Activated B cell treated with CpG ODN at 0.5 μM for 24 hours (primary cell): ENCODE measurements around the gene PIGS. TPM values are rescaled to one million over a fixed set of nuclear protein-coding genes. Genes with fewer than 3 reads are reported as not detected.

Experiments used
- ATAC-seq: fragments of 200-7000 bp; cut with Tn5 transposase; one replicate; pipeline ENCODE4 v1.10.0; 2021; ENCODE audit warnings: low read depth, mild to moderate bottlenecking, moderate library complexity
- CTCF ChIA-PET: fragments of 350-600 bp; sonication (Branson Sonifier 250); formaldehyde crosslinking; loops from one replicate; lab custom pipeline; 2021; ENCODE audit warnings: antibody characterized with exemption; lab: Charles Lee
- POLR2A ChIA-PET: fragments of 350-600 bp; sonication (Branson Sonifier 250); formaldehyde crosslinking; loops from one replicate; lab custom pipeline; 2021; ENCODE audit warnings: antibody characterized with exemption; lab: Charles Lee
- DNase-seq: peaks from one replicate; pipeline ENCODE4 v3.0.0; 2022
- H3K27ac Mint-ChIP-seq: one replicate; pipeline ENCODE4 v1.8.0; 2020; ENCODE audit warnings: mixed read lengths
- H3K27me3 Mint-ChIP-seq: one replicate; pipeline ENCODE4 v1.8.0; 2021; ENCODE audit warnings: mixed read lengths
- H3K36me3 Mint-ChIP-seq: one replicate; pipeline ENCODE4 v1.8.0; 2021; ENCODE audit warnings: low read depth, mixed read lengths
- H3K4me1 Mint-ChIP-seq: one replicate; pipeline ENCODE4 v1.8.0; 2021; ENCODE audit warnings: mixed read lengths
- H3K4me3 Mint-ChIP-seq: one replicate; pipeline ENCODE4 v1.8.0; 2020; ENCODE audit warnings: mild to moderate bottlenecking, mixed read lengths
- H3K9me3 Mint-ChIP-seq: one replicate; pipeline ENCODE4 v1.8.0; 2020; ENCODE audit warnings: mixed read lengths
- intact Hi-C: fragments of 100-400 bp; cut with micrococcal nuclease; formaldehyde crosslinking; loops from one replicate; pipeline ENCODE4 v1.15.1; 2024
- total RNA-seq: library from RNA; stranded (reverse); gene quantifications from 2 replicates; pipeline ENCODE4 v1.2.3, GENCODE V29; 2022
- TF ChIP-seq, protein P1 (sequence below): fragments of 200-600 bp; IDR thresholded peaks from one replicate; pipeline ENCODE4 v1.8.0; 2022; ENCODE audit warnings: antibody characterized with exemption, mild to moderate bottlenecking

The PIGS gene
- total RNA-seq, 1 donor from 2014 or later, result 92.2 TPM

DNA sequence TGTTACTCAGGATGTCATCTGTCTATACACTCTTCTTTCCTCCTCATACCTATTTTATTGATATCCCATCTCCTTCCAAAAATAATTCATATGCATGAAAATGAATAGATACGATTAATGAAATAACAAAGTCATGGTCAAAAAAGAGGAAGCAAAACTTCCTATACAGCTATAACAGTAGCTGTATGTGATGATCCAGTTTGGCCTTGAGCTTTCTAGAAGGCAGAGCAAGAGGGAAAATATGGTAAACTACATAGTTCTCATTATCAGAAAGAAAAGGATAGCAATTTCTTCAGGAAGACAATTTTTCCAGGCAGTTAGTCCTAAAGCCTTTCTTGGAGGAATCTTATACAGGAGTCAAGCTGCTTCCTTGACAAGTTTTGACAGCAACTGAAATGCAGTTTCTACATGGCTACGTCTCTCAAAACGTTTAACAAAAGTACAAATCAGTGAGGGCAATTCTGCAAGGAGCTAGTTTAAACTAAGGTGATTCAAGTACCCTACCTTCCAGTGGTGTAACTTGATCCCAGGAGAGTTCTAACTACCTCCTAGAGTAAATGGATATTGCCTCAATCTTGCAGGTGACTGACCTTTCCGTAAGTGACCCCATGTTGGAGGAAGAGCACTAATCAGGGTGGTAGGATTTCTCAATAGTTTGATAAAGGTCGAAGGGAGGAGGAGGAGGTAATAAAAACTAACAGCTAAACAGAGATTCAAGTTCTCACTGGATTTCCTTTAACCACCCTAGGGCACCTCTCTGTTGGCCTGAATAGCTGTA is 26.5 kb upstream of the PIGS start:
- Mint-ChIP-seq H3K36me3 (peaks cover 10% of the 10 kb centered on the region), H3K4me1 (peaks cover 24% of the 10 kb centered on the region), H3K4me3 (peak overlapping the region; percentile 87), H3K27ac (peak overlapping the region; percentile 96), H3K9me3 (no peaks in the 10 kb centered on the region), H3K27me3 (no peaks in the 10 kb centered on the region)
- ATAC-seq (no peak), DNase-seq (no peak)
- ChIA-PET POLR2A (interaction anchor here (1.2 to 4.9 kb wide), 4 partner anchors 19 to 49 kb away, joined by 6 to 80 read pairs (median 30); partner anchors contain the start of genes ALDOC and PIGS), CTCF (interaction anchor here (0.8 to 1.1 kb wide), 2 partner anchors 13 to 48 kb away, joined by 3 read pairs; no protein-coding TSS in a partner anchor)
- intact Hi-C loops, result loop anchor here (5.0 kb wide), 2 partner anchors 355 to 695 kb away; partner anchors contain the start of genes NUFIP2 and PHF12
- TF ChIP-seq, protein P1, sequence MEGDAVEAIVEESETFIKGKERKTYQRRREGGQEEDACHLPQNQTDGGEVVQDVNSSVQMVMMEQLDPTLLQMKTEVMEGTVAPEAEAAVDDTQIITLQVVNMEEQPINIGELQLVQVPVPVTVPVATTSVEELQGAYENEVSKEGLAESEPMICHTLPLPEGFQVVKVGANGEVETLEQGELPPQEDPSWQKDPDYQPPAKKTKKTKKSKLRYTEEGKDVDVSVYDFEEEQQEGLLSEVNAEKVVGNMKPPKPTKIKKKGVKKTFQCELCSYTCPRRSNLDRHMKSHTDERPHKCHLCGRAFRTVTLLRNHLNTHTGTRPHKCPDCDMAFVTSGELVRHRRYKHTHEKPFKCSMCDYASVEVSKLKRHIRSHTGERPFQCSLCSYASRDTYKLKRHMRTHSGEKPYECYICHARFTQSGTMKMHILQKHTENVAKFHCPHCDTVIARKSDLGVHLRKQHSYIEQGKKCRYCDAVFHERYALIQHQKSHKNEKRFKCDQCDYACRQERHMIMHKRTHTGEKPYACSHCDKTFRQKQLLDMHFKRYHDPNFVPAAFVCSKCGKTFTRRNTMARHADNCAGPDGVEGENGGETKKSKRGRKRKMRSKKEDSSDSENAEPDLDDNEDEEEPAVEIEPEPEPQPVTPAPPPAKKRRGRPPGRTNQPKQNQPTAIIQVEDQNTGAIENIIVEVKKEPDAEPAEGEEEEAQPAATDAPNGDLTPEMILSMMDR, result no peak

DNA sequence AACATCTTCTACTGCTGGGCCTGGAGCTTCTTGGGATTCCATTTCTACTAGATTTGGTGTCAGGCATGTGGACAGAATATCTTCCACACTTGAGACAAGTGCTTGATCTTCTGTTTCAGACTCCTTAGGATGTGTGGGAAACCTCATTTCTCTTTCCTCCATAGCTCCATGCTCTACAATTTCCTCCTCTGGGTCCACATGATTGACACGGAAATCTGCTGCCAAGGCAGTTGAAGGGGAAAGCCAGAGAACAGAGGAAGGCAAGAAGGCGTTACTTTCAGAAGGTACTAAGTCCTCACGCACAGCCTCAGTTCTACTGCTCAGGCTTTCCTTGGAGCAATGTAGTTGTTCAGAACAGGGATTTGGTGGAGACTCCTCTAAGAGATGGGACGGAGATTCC is 20.9 kb upstream of the PIGS start:
- intact Hi-C loops, result no loop called here
- Mint-ChIP-seq H3K27ac (no peak overlapping the region), H3K36me3 (peaks cover 11% of the 10 kb centered on the region), H3K27me3 (no peaks in the 10 kb centered on the region), H3K4me1 (peaks cover under 1% of the 10 kb centered on the region), H3K4me3 (no peak overlapping the region), H3K9me3 (no peaks in the 10 kb centered on the region)
- TF ChIP-seq, protein P1, result no peak
- DNase-seq (no peak), ATAC-seq (no peak)
- POLR2A ChIA-PET, result interaction anchor here (0.9 kb wide), 1 partner anchor 43 kb away, joined by 3 read pairs; no protein-coding TSS in a partner anchor
- CTCF ChIA-PET, result interaction anchor here (0.8 kb wide), 1 partner anchor 21 kb away, joined by 3 read pairs; the partner anchor contains the start of gene PIGS

DNA sequence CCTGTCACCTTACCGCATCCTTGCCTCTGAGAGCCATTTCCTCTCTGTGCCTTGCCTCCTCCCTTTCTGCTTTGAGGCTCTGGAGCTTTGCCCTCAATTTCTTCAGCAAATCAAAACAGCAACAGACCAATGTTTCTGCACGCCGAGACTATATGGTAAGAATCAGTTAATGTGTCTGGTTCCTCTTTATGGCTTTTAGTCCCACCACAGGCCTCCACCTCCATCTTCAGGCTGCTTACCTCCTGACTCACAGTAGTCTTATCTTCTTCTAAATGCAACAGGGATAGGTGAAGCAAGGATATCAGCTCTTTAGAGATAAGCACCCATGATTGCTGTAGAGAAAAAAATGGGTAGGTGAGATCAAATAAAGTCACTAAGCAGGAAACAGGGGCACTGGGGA is 14.5 kb upstream of the PIGS start:
- TF ChIP-seq, protein P1, result no peak
- DNase-seq, result no peak
- Mint-ChIP-seq H3K27ac (no peak overlapping the region), H3K4me1 (no peaks in the 10 kb centered on the region), H3K9me3 (no peaks in the 10 kb centered on the region), H3K36me3 (peaks cover 7% of the 10 kb centered on the region), H3K27me3 (no peaks in the 10 kb centered on the region), H3K4me3 (no peak overlapping the region)
- no peak for ATAC-seq
- POLR2A ChIA-PET, result interaction anchor here (2.0 kb wide), 1 partner anchor 9 kb away, joined by 4 read pairs; the partner anchor contains the start of gene ALDOC
- CTCF ChIA-PET, result no interaction called here
- intact Hi-C loops, result no loop called here

DNA sequence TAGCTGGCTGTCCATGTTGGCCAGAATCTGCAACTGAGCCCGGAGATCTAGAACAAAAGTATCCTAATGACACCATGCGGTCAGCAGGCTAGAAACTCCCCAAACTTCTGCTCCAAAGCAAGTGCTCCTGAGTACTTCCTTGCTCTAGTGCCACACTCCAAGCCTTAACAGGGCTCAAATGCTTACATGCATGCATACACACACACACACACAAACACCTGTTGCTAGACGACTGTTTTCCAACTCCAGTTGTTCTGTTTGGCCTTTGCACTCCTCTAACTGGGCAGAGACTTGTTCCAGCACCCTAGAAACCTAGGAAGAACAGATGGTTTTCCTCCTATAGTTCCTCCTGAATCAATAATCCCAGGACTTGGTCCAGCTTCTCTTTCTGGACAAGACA is 13.1 kb upstream of the PIGS start:
- DNase-seq (no peak), ATAC-seq (no peak)
- TF ChIP-seq, protein P1, result no peak
- intact Hi-C loops, result no loop called here
- POLR2A ChIA-PET, result interaction anchor here (2.0 kb wide), 1 partner anchor 8 kb away, joined by 4 read pairs; the partner anchor contains the start of gene ALDOC
- H3K9me3 Mint-ChIP-seq, result no peaks in the 10 kb centered on the region
- H3K36me3 Mint-ChIP-seq, result peaks cover 7% of the 10 kb centered on the region
- H3K27ac Mint-ChIP-seq, result no peak overlapping the region
- no peaks in the 10 kb centered on the region for H3K27me3 Mint-ChIP-seq
- no peaks in the 10 kb centered on the region for H3K4me1 Mint-ChIP-seq
- CTCF ChIA-PET, result no interaction called here
- no peak overlapping the region for H3K4me3 Mint-ChIP-seq

DNA sequence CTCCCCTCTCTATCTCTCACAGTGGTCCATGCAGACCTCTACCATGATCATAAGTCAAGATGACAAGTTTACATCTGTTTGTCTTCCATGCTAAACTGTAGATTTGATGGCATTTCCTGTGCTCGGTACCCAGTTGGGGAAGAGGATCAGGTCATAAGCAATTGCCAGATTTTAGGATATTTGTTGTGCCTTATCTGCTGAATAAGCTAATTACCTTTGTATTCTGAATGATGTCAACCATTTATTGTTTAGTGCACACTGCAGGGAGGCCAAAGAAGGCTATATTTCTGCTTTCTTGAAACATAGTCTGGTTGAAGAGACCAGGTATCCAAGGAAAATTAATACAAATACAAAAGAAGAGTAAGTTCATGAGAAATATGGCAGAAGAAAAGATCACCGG is 11.2 kb upstream of the PIGS start:
- Mint-ChIP-seq H3K36me3 (peaks cover 7% of the 10 kb centered on the region), H3K27me3 (no peaks in the 10 kb centered on the region), H3K4me3 (no peak overlapping the region), H3K27ac (no peak overlapping the region), H3K9me3 (no peaks in the 10 kb centered on the region), H3K4me1 (peaks cover under 1% of the 10 kb centered on the region)
- ChIA-PET POLR2A (no interaction called here), CTCF (no interaction called here)
- DNase-seq, result no peak
- TF ChIP-seq, protein P1, result no peak
- intact Hi-C loops, result no loop called here
- no peak for ATAC-seq
